Neural progenitor cell (in vitro differentiated cells): Measurements from ENCODE around the gene SMARCD3. TPM values are rescaled to one million over a fixed set of nuclear protein-coding genes. Genes with fewer than 3 reads are reported as not detected.

Experiments used
- DNase-seq: peaks from one replicate; pipeline ENCODE4 v3.0.0-alpha.2; 2016; ENCODE audit warnings: low spot score
- H2AFZ ChIP-seq: fragments of 200-600 bp; sonication (generic); replicated peaks from 2 replicates; pipeline ENCODE4 v1.6.1; 2016; ENCODE audit warnings: antibody characterized with exemption
- H3F3A ChIP-seq: fragments of 200-600 bp; sonication (generic); 2 replicates; pipeline ENCODE4 v1.6.1; 2016; ENCODE audit warnings: antibody characterized with exemption, low read depth
- H3K27ac ChIP-seq: fragments of 200-600 bp; sonication (generic); 2 replicates; pipeline ENCODE4 v1.5.1; 2016; ENCODE audit warnings: mild to moderate bottlenecking
- H3K27me3 ChIP-seq: fragments of 200-600 bp; sonication (generic); 2 replicates; pipeline ENCODE4 v1.6.1; 2016; ENCODE audit warnings: mild to moderate bottlenecking, moderate library complexity
- H3K36me3 ChIP-seq: fragments of 200-600 bp; sonication (generic); 2 replicates; pipeline ENCODE4 v1.5.1; 2016
- H3K4me1 ChIP-seq: fragments of 200-600 bp; sonication (generic); 2 replicates; pipeline ENCODE4 v1.6.1; 2016; ENCODE audit warnings: mixed run types
- H3K4me2 ChIP-seq: fragments of 200-600 bp; sonication (generic); 2 replicates; pipeline ENCODE4 v1.6.1; 2016
- H3K4me3 ChIP-seq: fragments of 200-600 bp; sonication (generic); 2 replicates; pipeline ENCODE4 v1.5.1; 2016
- H3K79me2 ChIP-seq: fragments of 200-600 bp; sonication (generic); 2 replicates; pipeline ENCODE4 v1.6.1; 2016; ENCODE audit warnings: low read depth
- H3K9ac ChIP-seq: fragments of 200-600 bp; sonication (generic); 2 replicates; pipeline ENCODE4 v1.6.1; 2016
- H3K9me3 ChIP-seq: fragments of 200-600 bp; sonication (generic); 2 replicates; pipeline ENCODE4 v1.5.1; 2016; ENCODE audit warnings: low read depth
- H4K20me1 ChIP-seq: fragments of 200-600 bp; sonication (generic); 2 replicates; pipeline ENCODE4 v1.6.1; 2016; ENCODE audit warnings: low read depth
- H3K27ac Mint-ChIP-seq: 3 replicates; pipeline ENCODE4 v1.8.0; 2021; ENCODE audit warnings: mixed read lengths
- H3K27me3 Mint-ChIP-seq: 2 replicates; pipeline ENCODE4 v1.8.0; 2022; ENCODE audit warnings: low read depth, mild to moderate bottlenecking, inconsistent platforms, moderate library complexity, mixed read lengths; ENCODE audit not compliant: insufficient read depth
- H3K36me3 Mint-ChIP-seq: 3 replicates; pipeline ENCODE4 v1.8.0; 2021; ENCODE audit warnings: mixed read lengths
- H3K4me1 Mint-ChIP-seq: 3 replicates; pipeline ENCODE4 v1.8.0; 2021; ENCODE audit warnings: mixed read lengths
- H3K4me3 Mint-ChIP-seq: 3 replicates; pipeline ENCODE4 v1.8.0; 2021; ENCODE audit warnings: mild to moderate bottlenecking, moderate library complexity, mixed read lengths
- H3K9me3 Mint-ChIP-seq: 3 replicates; pipeline ENCODE4 v1.8.0; 2020; ENCODE audit warnings: mixed read lengths
- CTCF ChIP-seq: fragments of 200-600 bp; sonication (generic); IDR thresholded peaks from 2 replicates; pipeline ENCODE4 v1.5.1; 2017; ENCODE audit warnings: antibody characterized with exemption, mild to moderate bottlenecking
- EZH2 ChIP-seq: fragments of 200-600 bp; sonication (generic); IDR thresholded peaks from 2 replicates; pipeline ENCODE4 v1.6.1; 2017; ENCODE audit warnings: antibody characterized with exemption, mild to moderate bottlenecking, moderate library complexity
- EZH2phosphoT487 ChIP-seq: fragments of 200-600 bp; sonication (generic); IDR thresholded peaks from 2 replicates; pipeline ENCODE4 v1.6.1; 2017; ENCODE audit warnings: antibody characterized with exemption
- total RNA-seq: library from RNA; depleted of rRNA; stranded (reverse); fragments of >200 nt; gene quantifications from 2 replicates; pipeline ENCODE4 v1.2.3, GENCODE V29; 2015; ENCODE audit warnings: low replicate concordance

SMARCD3 gene
- total RNA-seq, 1 donor from 2014 or later, result 11.0 TPM

- H3K27me3 Mint-ChIP-seq, result peaks cover 17% of the 10 kb centered on the region
- H4K20me1 ChIP-seq, result peaks cover 29% of the 10 kb centered on the region
- no peaks in the 10 kb centered on the region for H3K36me3 ChIP-seq
- H3K36me3 Mint-ChIP-seq, result no peaks in the 10 kb centered on the region
- no peak overlapping the region for H3K9ac ChIP-seq
- H3K27ac Mint-ChIP-seq, result no peak overlapping the region
- H2AFZ ChIP-seq, result no peak overlapping the region
- TF ChIP-seq EZH2 (no peak), EZH2phosphoT487 (no peak), CTCF (no peak)
- peak; percentile 68 for DNase-seq
- H3F3A ChIP-seq, result peaks cover 63% of the 10 kb centered on the region
- H3K4me1 Mint-ChIP-seq, result peaks cover 72% of the 10 kb centered on the region
- no peaks in the 10 kb centered on the region for H3K79me2 ChIP-seq
- H3K27ac ChIP-seq, result no peak overlapping the region
- H3K9me3 Mint-ChIP-seq, result no peaks in the 10 kb centered on the region
- peak overlapping the region; percentile 95 for H3K4me2 ChIP-seq
- peaks cover 75% of the 10 kb centered on the region for H3K27me3 ChIP-seq
- H3K9me3 ChIP-seq, result no peaks in the 10 kb centered on the region
- H3K4me3 Mint-ChIP-seq, result peak overlapping the region; percentile 81
- H3K4me3 ChIP-seq, result peak overlapping the region; percentile 52
- peaks cover 60% of the 10 kb centered on the region for H3K4me1 ChIP-seq
These were observed 1.2 kb upstream of the SMARCD3 start for GRCh38 chr7:151249732-151250072.

- Histone ChIP-seq H3F3A (peaks cover 65% of the 10 kb centered on the region), H3K27me3 (peaks cover 74% of the 10 kb centered on the region), H3K4me2 (peak overlapping the region; percentile 95), H2AFZ (peak overlapping the region; percentile 70), H3K9me3 (no peaks in the 10 kb centered on the region), H3K27ac (no peak overlapping the region), H3K9ac (no peak overlapping the region), H3K4me3 (peak overlapping the region; percentile 52), H4K20me1 (peaks cover 32% of the 10 kb centered on the region), H3K36me3 (no peaks in the 10 kb centered on the region), H3K79me2 (no peaks in the 10 kb centered on the region), H3K4me1 (peaks cover 64% of the 10 kb centered on the region)
- H3K4me3 Mint-ChIP-seq, result peak overlapping the region; percentile 80
- H3K27me3 Mint-ChIP-seq, result peaks cover 19% of the 10 kb centered on the region
- peaks cover 73% of the 10 kb centered on the region for H3K4me1 Mint-ChIP-seq
- peak; percentile 54 for DNase-seq
- H3K9me3 Mint-ChIP-seq, result no peaks in the 10 kb centered on the region
- TF ChIP-seq EZH2, result no peak
- no peak for TF ChIP-seq EZH2phosphoT487
- no peak for TF ChIP-seq CTCF
- H3K27ac Mint-ChIP-seq, result peak overlapping the region; percentile 67
- no peaks in the 10 kb centered on the region for H3K36me3 Mint-ChIP-seq
These were observed 689 bp upstream of the SMARCD3 start for GRCh38 chr7:151249034-151249731.

- H3K27ac Mint-ChIP-seq, result no peak overlapping the region
- H3K36me3 Mint-ChIP-seq, result no peaks in the 10 kb centered on the region
- H3K4me1 Mint-ChIP-seq, result peaks cover 73% of the 10 kb centered on the region
- no peak for TF ChIP-seq EZH2phosphoT487
- no peak for TF ChIP-seq EZH2
- TF ChIP-seq CTCF, result no peak
- Histone ChIP-seq H3K79me2 (no peaks in the 10 kb centered on the region), H3K9ac (no peak overlapping the region), H3K27ac (no peak overlapping the region), H3K4me1 (peaks cover 69% of the 10 kb centered on the region), H3K27me3 (peaks cover 73% of the 10 kb centered on the region), H2AFZ (no peak overlapping the region), H4K20me1 (peaks cover 36% of the 10 kb centered on the region), H3F3A (peaks cover 58% of the 10 kb centered on the region), H3K4me2 (peak overlapping the region; percentile 95), H3K9me3 (no peaks in the 10 kb centered on the region), H3K4me3 (peak overlapping the region; percentile 52), H3K36me3 (no peaks in the 10 kb centered on the region)
- DNase-seq, result peak; percentile 46
- peaks cover 21% of the 10 kb centered on the region for H3K27me3 Mint-ChIP-seq
- peak overlapping the region; percentile 95 for H3K4me3 Mint-ChIP-seq
- no peaks in the 10 kb centered on the region for H3K9me3 Mint-ChIP-seq
These were observed 716 bp downstream of the SMARCD3 start for GRCh38 chr7:151247611-151248345.
